Heart right ventricle (tissue), 16 donors: Measurements from ENCODE around the gene SLC7A11. TPM values are rescaled to one million over a fixed set of nuclear protein-coding genes. Genes with fewer than 3 reads are reported as not detected.

ENCODE experiments used
- ATAC-seq, 8 donors: fragments of 200-7000 bp; cut with Tn5 transposase; one replicate each; pipeline ENCODE4 v1.9.1; 2020; ENCODE audit warnings: mild to moderate bottlenecking in 8 of 8, moderate library complexity in 8 of 8, moderate number of reproducible peaks in 1 of 8
- DNase-seq, 2 donors: peaks; one replicate each; pipeline ENCODE4 v3.0.0-alpha.2; 2020
- H3K27ac ChIP-seq, 10 donors: fragments of 200-600 bp; sonication (generic) in 2 of 10; one replicate each; pipeline versions ENCODE4 v1.5.0 to v1.8.0; 2020 to 2022; ENCODE audit warnings: mild to moderate bottlenecking in 3 of 10
- H3K27me3 ChIP-seq, 7 donors: fragments of 200-600 bp; one replicate each; pipeline ENCODE4 v1.8.0; 2021 to 2022; ENCODE audit warnings: mild to moderate bottlenecking in 2 of 7
- H3K36me3 ChIP-seq, 9 donors: fragments of 200-600 bp; sonication (generic) in 1 of 9; one replicate each; pipeline versions ENCODE4 v1.5.0 to v1.8.0; 2020 to 2022; ENCODE audit warnings: mild to moderate bottlenecking in 2 of 9
- H3K4me1 ChIP-seq, 9 donors: fragments of 200-600 bp; sonication (generic) in 1 of 9; one replicate each; pipeline versions ENCODE4 v1.5.0 to v1.8.0; 2020 to 2022; ENCODE audit warnings: mild to moderate bottlenecking in 4 of 9
- H3K4me3 ChIP-seq, 10 donors: fragments of 200-600 bp; sonication (generic) in 2 of 10; one replicate each; pipeline versions ENCODE4 v1.5.0 to v1.8.0; 2020 to 2022; ENCODE audit warnings: mild to moderate bottlenecking in 7 of 10, moderate library complexity in 2 of 10
- H3K9me3 ChIP-seq, 11 donors: fragments of 200-600 bp in 10 of 11; sonication (generic) in 2 of 11; one replicate each; pipeline versions ENCODE4 v1.5.0 to v1.8.0; 2013 to 2022; ENCODE audit warnings: mild to moderate bottlenecking in 2 of 11, control low read depth in 1 of 11, moderate library complexity in 1 of 11
- WGBS, 2 donors: extraction: QIAGEN DNeasy Blood & Tissue Kit; methylation state at CpG; one replicate each; pipeline ENCODE4 v1.1.7; 2013; ENCODE audit warnings: inconsistent platforms in 1 of 2; 5-methylcytosine and 5-hydroxymethylcytosine counted together
- intact Hi-C, 10 donors: fragments of 100-400 bp; cut with DNase I; formaldehyde crosslinking; loops; one replicate each; pipeline versions ENCODE4 v1.11.1 to v1.14.2; 2022
- polyA plus RNA-seq, 2 donors: library from polyadenylated mRNA; stranded (reverse); fragments of 200-250 nt; gene quantifications; one replicate each; pipeline ENCODE4 v1.2.3, GENCODE V29; 2013
- total RNA-seq, 10 donors: library from RNA; stranded (reverse); fragmentation: NEBNext Ultra II Directional in 3 of 10; extraction: Animal tissue kit (Norgen Biotek cat#: 25700) in 3 of 10; gene quantifications; one replicate each; pipeline versions ENCODE4 v1.2.1 to v1.2.4, GENCODE V29; 2021 to 2023
- TF ChIP-seq, protein P1 (sequence below), 9 donors: fragments of 200-600 bp; sonication (generic) in 2 of 9; IDR thresholded peaks; one replicate each; pipeline versions ENCODE4 v1.5.0 to v1.8.0; 2021 to 2022; ENCODE audit warnings: antibody characterized with exemption in 9 of 9, mild to moderate bottlenecking in 5 of 9, moderate library complexity in 1 of 9
- donor health status: Arrhythmogenic right ventricular cardiomyopathy.
- donor health status: ischemic (EF 13 %, LVEDD 7.1; RV severe dilation, severe dysfunction).
- donor health status: healthy with polysubstance abuse.
- donor health status: DM: no; HTN: yes; CAD: no.
- donor health status: DM: no; HTN: no; CAD: no.
- donor health status: ischemic (EF 25% LVEDD 6.9; RV normal size, moderate dysfunction).
- donor health status: ischemic (EF 25% LVEDD 5.7; RV mildly dilated, moderate dysfunction).
- donor health status: healthy.
- donor health status: DM: yes; HTN: yes; CAD: no.
- donor health status: Ischemic cardiomyopathy.
- donor health status: ischemic (EF 35%, LVEDD 5.7; RV mildly dilated, moderate dysfunction).
- donor health status: nonischemic (EF 11% LVEDD 7.7; RV severe dilation, severe dysfunction).
- donor health status: DM: yes; HTN: yes; CAD: no.
- donor health status: PGD.
- donor health status: ischemic (EF 29% LVEDD 5.4; RV normal size, mild dysfunction).
- donor health status: nonischemic (EF 23%, LVEDD 6.1; RV moderate dilation, normal function).

SLC7A11 gene
- total and polyA plus RNA-seq, 12 donors, result 0.05 to 1.2 (median 0.12) TPM

- Histone ChIP-seq H3K9me3 (no peaks in the 10 kb centered on the region), H3K4me1 (no peaks in the 10 kb centered on the region), H3K27me3 (no peaks in the 10 kb centered on the region), H3K27ac (no peak overlapping the region), H3K36me3 (no peaks in the 10 kb centered on the region), H3K4me3 (no peak overlapping the region)
- ATAC-seq (no peak), DNase-seq (no peak)
- TF ChIP-seq, protein P1, sequence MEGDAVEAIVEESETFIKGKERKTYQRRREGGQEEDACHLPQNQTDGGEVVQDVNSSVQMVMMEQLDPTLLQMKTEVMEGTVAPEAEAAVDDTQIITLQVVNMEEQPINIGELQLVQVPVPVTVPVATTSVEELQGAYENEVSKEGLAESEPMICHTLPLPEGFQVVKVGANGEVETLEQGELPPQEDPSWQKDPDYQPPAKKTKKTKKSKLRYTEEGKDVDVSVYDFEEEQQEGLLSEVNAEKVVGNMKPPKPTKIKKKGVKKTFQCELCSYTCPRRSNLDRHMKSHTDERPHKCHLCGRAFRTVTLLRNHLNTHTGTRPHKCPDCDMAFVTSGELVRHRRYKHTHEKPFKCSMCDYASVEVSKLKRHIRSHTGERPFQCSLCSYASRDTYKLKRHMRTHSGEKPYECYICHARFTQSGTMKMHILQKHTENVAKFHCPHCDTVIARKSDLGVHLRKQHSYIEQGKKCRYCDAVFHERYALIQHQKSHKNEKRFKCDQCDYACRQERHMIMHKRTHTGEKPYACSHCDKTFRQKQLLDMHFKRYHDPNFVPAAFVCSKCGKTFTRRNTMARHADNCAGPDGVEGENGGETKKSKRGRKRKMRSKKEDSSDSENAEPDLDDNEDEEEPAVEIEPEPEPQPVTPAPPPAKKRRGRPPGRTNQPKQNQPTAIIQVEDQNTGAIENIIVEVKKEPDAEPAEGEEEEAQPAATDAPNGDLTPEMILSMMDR (IDR thresholded peaks at IDR 0.05), result no peak
- intact Hi-C loops, result no loop called here
Measured at GRCh38 chr4:138162259-138162658, 79.9 kb downstream of the SLC7A11 start.

- 64 to 76% methylated on average over 2 of the region's 2 CpGs for WGBS, 2 donors
- TF ChIP-seq, protein P1 (IDR thresholded peaks at IDR 0.05), result no peak
- ATAC-seq (no peak), DNase-seq (no peak)
- no peaks in the 10 kb centered on the region for H3K27me3 ChIP-seq
- no peak overlapping the region for H3K4me3 ChIP-seq
- H3K27ac ChIP-seq, result no peak overlapping the region
- H3K36me3 ChIP-seq, result no peaks in the 10 kb centered on the region
- intact Hi-C loops, result no loop called here
- no peaks in the 10 kb centered on the region for H3K4me1 ChIP-seq
- H3K9me3 ChIP-seq, result no peaks in the 10 kb centered on the region
Measured at GRCh38 chr4:138161351-138161750, 80.8 kb downstream of the SLC7A11 start.

- Histone ChIP-seq H3K36me3 (no peaks in the 10 kb centered on the region), H3K4me3 (no peak overlapping the region), H3K27me3 (no peaks in the 10 kb centered on the region), H3K9me3 (no peaks in the 10 kb centered on the region), H3K27ac (no peak overlapping the region), H3K4me1 (no peaks in the 10 kb centered on the region)
- no peak for ATAC-seq
- no peak for DNase-seq
- intact Hi-C loops, result no loop called here
- TF ChIP-seq, protein P1 (IDR thresholded peaks at IDR 0.05), result no peak
- WGBS, 2 donors, result 92 to 94% methylated on average over 2 of the region's 2 CpGs
Measured at GRCh38 chr4:138158746-138159297, 83.3 kb downstream of the SLC7A11 start.

DNA sequence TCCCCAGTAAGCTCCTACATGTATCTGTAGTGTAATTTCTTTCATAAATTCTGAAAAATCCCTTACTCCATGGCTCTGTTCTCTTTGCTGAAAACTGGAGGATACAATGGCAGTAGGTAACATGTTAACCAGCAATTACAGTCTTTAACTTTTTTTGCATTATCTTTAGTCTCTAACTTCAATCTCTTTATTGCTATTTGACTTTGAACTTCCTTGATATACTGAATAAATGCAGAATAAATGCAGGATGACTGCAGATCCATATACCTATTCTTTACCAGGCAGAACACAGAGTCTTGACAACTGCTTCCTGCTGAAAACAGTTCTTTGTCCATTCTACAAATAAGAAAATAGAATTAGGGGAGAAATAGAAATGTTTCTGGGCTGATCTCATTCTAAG is 101.3 kb downstream of the SLC7A11 start:
- no peaks in the 10 kb centered on the region for H3K4me1 ChIP-seq
- no peak overlapping the region for H3K4me3 ChIP-seq
- no peaks in the 10 kb centered on the region for H3K27me3 ChIP-seq
- no peaks in the 10 kb centered on the region for H3K36me3 ChIP-seq
- DNase-seq (no peak), ATAC-seq (no peak)
- TF ChIP-seq, protein P1 (IDR thresholded peaks at IDR 0.05), result no peak
- intact Hi-C loops, result no loop called here
- no peak overlapping the region for H3K27ac ChIP-seq
- H3K9me3 ChIP-seq, result no peaks in the 10 kb centered on the region
